ENCODE data around the gene CSTPP1. TPM values are rescaled to one million over a fixed set of nuclear protein-coding genes. Genes with fewer than 3 reads are reported as not detected.
"Not testable (repeated sequence)": the region's sequence is repeated elsewhere in the genome, so short reads cannot be mapped to it uniquely, and the experiment has no call there.

The CSTPP1 gene
- polyA plus RNA-seq, 4 donors, result 15.1 to 32.9 (median 20.5) TPM

DNA sequence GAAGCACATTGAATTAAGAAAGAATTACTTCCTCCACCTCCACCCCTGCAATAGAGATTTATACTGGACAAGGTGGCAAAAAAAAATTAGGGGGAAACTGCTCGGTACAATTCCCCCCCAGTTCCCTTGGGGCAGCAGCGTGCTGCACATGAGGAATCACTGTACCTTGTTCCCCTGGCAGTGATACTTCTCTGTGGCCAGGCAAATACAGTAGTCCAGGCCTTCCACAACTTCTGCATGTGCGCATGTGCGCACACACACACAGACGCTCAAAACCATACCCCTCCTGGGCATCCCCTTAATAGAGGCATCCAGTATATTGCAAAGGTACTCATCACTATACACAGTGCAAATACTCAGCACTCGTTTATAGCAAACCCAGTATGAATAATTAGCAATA lies 171.2 kb downstream of the CSTPP1 start:
- 70 to 74% (median 73%) methylated on average over 6 of the region's 6 CpGs for WGBS, 3 donors

DNA sequence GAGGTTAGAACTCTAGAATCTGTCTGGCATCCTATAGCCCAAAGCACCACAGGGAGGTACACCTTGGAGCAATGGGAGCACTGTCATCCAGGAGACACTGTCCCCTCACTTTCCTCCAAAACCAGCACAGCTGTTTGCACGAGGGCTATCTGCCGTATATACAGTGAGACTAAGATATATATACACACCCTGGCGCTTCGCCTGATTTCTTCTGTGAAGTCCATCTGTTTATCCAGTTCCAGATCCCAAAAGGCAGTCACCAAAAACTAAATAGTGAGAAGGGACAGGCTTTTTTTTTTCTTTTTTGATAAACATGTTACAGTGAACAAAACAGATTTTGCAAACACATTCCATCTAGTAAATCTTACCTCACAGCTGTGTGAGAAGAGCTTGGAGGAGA lies 171.7 kb downstream of the CSTPP1 start:
- Histone ChIP-seq H3K4me1 (ENCODE audit: control insufficient read depth in 3 of 3, insufficient read depth in 2 of 3, low read depth in 1 of 3, low read length in 2 of 3) (peaks cover 4 to 19% (median 10%) of the 10 kb centered on the region in 3 donors), H3K27ac (ENCODE audit: low read depth in 1 of 3, low read length in 2 of 3) (no peak overlapping the region), H3K4me3 (ENCODE audit: low read depth in 1 of 3, low read length in 3 of 3) (no peak overlapping the region), H3K27me3 (ENCODE audit: control insufficient read depth in 3 of 3, insufficient read depth in 3 of 3, low read length in 3 of 3) (no peaks in the 10 kb centered on the region), H3K9me3 (ENCODE audit: control insufficient read depth in 2 of 2, insufficient read depth in 1 of 2, low read depth in 1 of 2, low read length in 1 of 2) (no peaks in the 10 kb centered on the region), H3K36me3 (ENCODE audit: control insufficient read depth in 3 of 3, insufficient read depth in 2 of 3, low read depth in 1 of 3, low read length in 3 of 3) (peaks cover 0 to 7% (median 0%) of the 10 kb centered on the region in 3 donors)
- DNase-seq (peak in 1 of 2 donors; percentile 14), FAIRE-seq (no peak)
- 70 to 78% (median 76%) methylated on average over 4 of the region's 4 CpGs for WGBS, 3 donors

More for the DNA sequence above, 171.2 kb downstream of the CSTPP1 start:
- Histone ChIP-seq H3K4me3 (ENCODE audit: low read depth in 1 of 3, low read length in 3 of 3) (no peak overlapping the region), H3K9me3 (ENCODE audit: control insufficient read depth in 2 of 2, insufficient read depth in 1 of 2, low read depth in 1 of 2, low read length in 1 of 2) (no peaks in the 10 kb centered on the region), H3K4me1 (ENCODE audit: control insufficient read depth in 3 of 3, insufficient read depth in 2 of 3, low read depth in 1 of 3, low read length in 2 of 3) (peaks cover 4 to 19% (median 10%) of the 10 kb centered on the region in 3 donors), H3K27me3 (ENCODE audit: control insufficient read depth in 3 of 3, insufficient read depth in 3 of 3, low read length in 3 of 3) (no peaks in the 10 kb centered on the region), H3K27ac (ENCODE audit: low read depth in 1 of 3, low read length in 2 of 3) (no peak overlapping the region), H3K36me3 (ENCODE audit: control insufficient read depth in 3 of 3, insufficient read depth in 2 of 3, low read depth in 1 of 3, low read length in 3 of 3) (peaks cover 0 to 7% (median 0%) of the 10 kb centered on the region in 3 donors)
- FAIRE-seq, result no peak
- no peak for DNase-seq

DNA sequence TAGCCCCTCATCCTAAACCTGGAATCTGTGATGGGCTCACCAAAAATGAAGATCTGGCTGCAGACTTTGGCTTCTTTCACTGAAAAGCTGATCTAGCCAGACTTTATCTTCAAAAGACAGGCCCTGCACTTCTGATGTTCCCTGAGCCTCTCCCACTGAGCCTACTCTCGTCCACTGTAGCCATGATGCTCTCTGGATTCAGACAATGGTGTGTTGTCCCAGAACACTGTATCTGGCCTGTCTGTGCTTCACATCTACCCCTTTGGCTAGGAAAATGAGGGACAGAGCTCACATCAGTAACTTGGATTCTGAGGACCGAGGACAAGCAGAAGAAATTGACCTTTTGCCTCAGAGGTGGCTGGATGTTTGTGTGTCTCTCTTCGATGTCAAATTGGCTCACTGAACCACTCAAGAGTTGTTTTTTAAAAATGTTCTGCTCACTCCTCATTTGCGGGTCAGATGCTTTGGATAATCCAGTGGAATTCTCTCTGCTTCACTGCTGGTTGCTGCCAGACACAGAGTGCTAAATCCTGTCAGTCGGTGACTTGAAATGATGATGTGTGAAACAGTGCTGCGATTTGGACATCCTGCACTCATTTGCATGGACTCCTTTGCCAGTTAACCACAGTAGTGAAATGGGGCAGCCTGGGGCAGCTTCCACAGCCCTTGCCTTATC lies 172.6 kb downstream of the CSTPP1 start:
- no peaks in the 10 kb centered on the region for H3K9me3 ChIP-seq (ENCODE audit: control insufficient read depth in 2 of 2, insufficient read depth in 1 of 2, low read depth in 1 of 2, low read length in 1 of 2)
- peaks cover 4 to 17% (median 8%) of the 10 kb centered on the region in 3 donors for H3K4me1 ChIP-seq (ENCODE audit: control insufficient read depth in 3 of 3, insufficient read depth in 2 of 3, low read depth in 1 of 3, low read length in 2 of 3)
- no peak overlapping the region for H3K4me3 ChIP-seq (ENCODE audit: low read depth in 1 of 3, low read length in 3 of 3)
- FAIRE-seq, result no peak
- no peak for DNase-seq
- no peaks in the 10 kb centered on the region for H3K27me3 ChIP-seq (ENCODE audit: control insufficient read depth in 3 of 3, insufficient read depth in 3 of 3, low read length in 3 of 3)
- WGBS, 3 donors, result 67 to 78% (median 77%) methylated on average over 6 of the region's 6 CpGs
- H3K27ac ChIP-seq (ENCODE audit: low read depth in 1 of 3, low read length in 2 of 3), result peak overlapping the region in 1 of 3 donors; percentile 14
- H3K36me3 ChIP-seq (ENCODE audit: control insufficient read depth in 3 of 3, insufficient read depth in 2 of 3, low read depth in 1 of 3, low read length in 3 of 3), result peaks cover 0 to 7% (median 0%) of the 10 kb centered on the region in 3 donors

DNA sequence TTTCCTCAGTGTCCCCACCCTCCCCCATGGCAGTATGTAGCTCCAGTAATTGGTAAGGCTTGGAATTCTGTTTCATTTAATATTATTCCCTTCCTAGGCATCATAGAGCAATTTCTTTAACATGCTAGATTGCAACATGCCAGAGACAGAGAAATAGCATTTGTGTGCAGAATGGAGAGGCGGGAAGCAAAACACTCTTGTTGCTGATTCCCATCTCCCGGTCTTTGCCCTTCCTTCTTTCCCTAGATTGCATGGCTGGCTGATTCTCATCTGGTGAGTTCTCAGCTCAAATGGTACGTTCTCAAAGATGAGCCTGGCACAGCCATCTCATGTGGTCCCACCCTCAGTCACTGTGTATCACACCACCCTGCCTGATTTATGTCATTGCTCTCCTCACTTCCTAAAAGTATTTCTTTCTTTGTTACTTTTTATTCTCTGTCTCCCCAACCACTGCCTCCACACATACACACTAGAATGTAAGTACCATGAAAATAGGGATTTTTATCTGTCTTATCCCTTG lies 173.2 kb downstream of the CSTPP1 start:
- peaks cover 0 to 7% (median 0%) of the 10 kb centered on the region in 3 donors for H3K36me3 ChIP-seq (ENCODE audit: control insufficient read depth in 3 of 3, insufficient read depth in 2 of 3, low read depth in 1 of 3, low read length in 3 of 3)
- H3K27ac ChIP-seq (ENCODE audit: low read depth in 1 of 3, low read length in 2 of 3), result no peak overlapping the region
- H3K4me3 ChIP-seq (ENCODE audit: low read depth in 1 of 3, low read length in 3 of 3), result no peak overlapping the region
- no peaks in the 10 kb centered on the region for H3K9me3 ChIP-seq (ENCODE audit: control insufficient read depth in 2 of 2, insufficient read depth in 1 of 2, low read depth in 1 of 2, low read length in 1 of 2)
- FAIRE-seq (no peak), DNase-seq (no peak)
- no peaks in the 10 kb centered on the region for H3K27me3 ChIP-seq (ENCODE audit: control insufficient read depth in 3 of 3, insufficient read depth in 3 of 3, low read length in 3 of 3)
- 50 to 58% (median 56%) methylated on average over 3 of the region's 3 CpGs for WGBS, 3 donors
- H3K4me1 ChIP-seq (ENCODE audit: control insufficient read depth in 3 of 3, insufficient read depth in 2 of 3, low read depth in 1 of 3, low read length in 2 of 3), result peaks cover 4 to 12% (median 6%) of the 10 kb centered on the region in 3 donors

GRCh38 chr11:47111318-47111804 lies 174.8 kb downstream of the CSTPP1 start:
- WGBS, 3 donors, result 87 to 92% (median 90%) methylated on average over 8 of the region's 8 CpGs
- Histone ChIP-seq H3K36me3 (ENCODE audit: control insufficient read depth in 3 of 3, insufficient read depth in 2 of 3, low read depth in 1 of 3, low read length in 3 of 3) (peaks cover 0 to 7% (median 0%) of the 10 kb centered on the region in 3 donors), H3K27ac (ENCODE audit: low read depth in 1 of 3, low read length in 2 of 3) (no peak overlapping the region), H3K4me1 (ENCODE audit: control insufficient read depth in 3 of 3, insufficient read depth in 2 of 3, low read depth in 1 of 3, low read length in 2 of 3) (peaks cover 2 to 6% (median 5%) of the 10 kb centered on the region in 3 donors), H3K27me3 (ENCODE audit: control insufficient read depth in 3 of 3, insufficient read depth in 3 of 3, low read length in 3 of 3) (no peaks in the 10 kb centered on the region), H3K9me3 (ENCODE audit: control insufficient read depth in 2 of 2, insufficient read depth in 1 of 2, low read depth in 1 of 2, low read length in 1 of 2) (no peaks in the 10 kb centered on the region), H3K4me3 (ENCODE audit: low read depth in 1 of 3, low read length in 3 of 3) (no peak overlapping the region)
- FAIRE-seq, result no peak
- DNase-seq, result no peak

- not testable (repeated sequence) for H3K4me1 ChIP-seq (ENCODE audit: control insufficient read depth in 3 of 3, insufficient read depth in 2 of 3, low read depth in 1 of 3, low read length in 2 of 3); H3K4me3 ChIP-seq (ENCODE audit: low read depth in 1 of 3, low read length in 3 of 3); FAIRE-seq; DNase-seq; H3K9me3 ChIP-seq (ENCODE audit: control insufficient read depth in 2 of 2, insufficient read depth in 1 of 2, low read depth in 1 of 2, low read length in 1 of 2); H3K27me3 ChIP-seq (ENCODE audit: control insufficient read depth in 3 of 3, insufficient read depth in 3 of 3, low read length in 3 of 3); H3K27ac ChIP-seq (ENCODE audit: low read depth in 1 of 3, low read length in 2 of 3); H3K36me3 ChIP-seq (ENCODE audit: control insufficient read depth in 3 of 3, insufficient read depth in 2 of 3, low read depth in 1 of 3, low read length in 3 of 3)
- WGBS, 3 donors, result 96 to 98% (median 96%) methylated on average over 3 to 4 of the region's 4 CpGs
These were observed 176.4 kb downstream of the CSTPP1 start for GRCh38 chr11:47112941-47113340.

- not testable (repeated sequence) for H3K9me3 ChIP-seq (ENCODE audit: control insufficient read depth in 2 of 2, insufficient read depth in 1 of 2, low read depth in 1 of 2, low read length in 1 of 2)
- H3K27ac ChIP-seq (ENCODE audit: low read depth in 1 of 3, low read length in 2 of 3), result peak overlapping the region in 2 of 3 donors; percentile 41 to 62
- 14 to 59% (median 29%) methylated on average over 20 of the region's 20 CpGs for WGBS, 3 donors
These were observed 182.6 kb downstream of the CSTPP1 start for GRCh38 chr11:47118958-47119688.

DNA sequence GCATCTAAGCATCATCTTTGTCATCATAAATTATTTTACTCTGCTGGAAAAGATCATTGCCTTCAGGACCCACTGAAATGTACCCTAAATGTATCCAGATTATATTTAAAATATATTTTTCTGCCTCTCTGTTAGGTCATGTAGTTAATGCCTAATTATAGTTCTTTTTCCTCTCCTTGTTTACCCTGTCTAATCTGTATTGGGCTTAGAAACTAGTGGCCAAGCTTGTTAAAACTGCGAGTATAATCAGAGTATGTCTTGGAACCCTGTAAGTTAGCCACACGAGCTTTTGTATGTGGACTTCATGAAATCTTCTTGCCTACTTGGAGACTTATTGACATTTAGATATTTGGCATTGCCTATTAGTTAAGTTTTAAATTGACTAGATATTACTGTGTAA lies 184.5 kb downstream of the CSTPP1 start:
- Histone ChIP-seq H3K27ac (ENCODE audit: low read depth in 1 of 3, low read length in 2 of 3) (no peak overlapping the region), H3K27me3 (ENCODE audit: control insufficient read depth in 3 of 3, insufficient read depth in 3 of 3, low read length in 3 of 3) (no peaks in the 10 kb centered on the region), H3K4me1 (ENCODE audit: control insufficient read depth in 3 of 3, insufficient read depth in 2 of 3, low read depth in 1 of 3, low read length in 2 of 3) (no peaks in the 10 kb centered on the region), H3K36me3 (ENCODE audit: control insufficient read depth in 3 of 3, insufficient read depth in 2 of 3, low read depth in 1 of 3, low read length in 3 of 3) (no peaks in the 10 kb centered on the region), H3K9me3 (ENCODE audit: control insufficient read depth in 2 of 2, insufficient read depth in 1 of 2, low read depth in 1 of 2, low read length in 1 of 2) (peaks cover 0 to 7% of the 10 kb centered on the region in 2 donors), H3K4me3 (ENCODE audit: low read depth in 1 of 3, low read length in 3 of 3) (no peak overlapping the region)
- FAIRE-seq (no peak), DNase-seq (no peak)
- 82 to 89% (median 83%) methylated on average over 2 of the region's 2 CpGs for WGBS, 3 donors

More at GRCh38 chr11:47118958-47119688, 182.6 kb downstream of the CSTPP1 start:
- H3K4me1 ChIP-seq (ENCODE audit: control insufficient read depth in 3 of 3, insufficient read depth in 2 of 3, low read depth in 1 of 3, low read length in 2 of 3); H3K27me3 ChIP-seq (ENCODE audit: control insufficient read depth in 3 of 3, insufficient read depth in 3 of 3, low read length in 3 of 3); FAIRE-seq; H3K36me3 ChIP-seq (ENCODE audit: control insufficient read depth in 3 of 3, insufficient read depth in 2 of 3, low read depth in 1 of 3, low read length in 3 of 3): not testable (repeated sequence)
- DNase-seq, result peak; percentile 38 to 97
- peak overlapping the region in 1 of 3 donors; percentile 20 for H3K4me3 ChIP-seq (ENCODE audit: low read depth in 1 of 3, low read length in 3 of 3)

Measured in small intestine (tissue), 7 donors.